Measurements from ENCODE around the gene CAMK1D. TPM values are rescaled to one million over a fixed set of nuclear protein-coding genes. Genes with fewer than 3 reads are reported as not detected.

Gene CAMK1D
- total RNA-seq, 2 experiments from 2014 or later: 28.8 to 35.3 TPM

GRCh38 chr10:12825260-12825849, 476.0 kb downstream of the CAMK1D start:
- peaks cover 85% of the 10 kb centered on the region for H3K36me3 Mint-ChIP-seq (ENCODE audit: low read depth)
- H3K27ac Mint-ChIP-seq: no peak overlapping the region
- Histone ChIP-seq H3K27ac (ENCODE audit: low read depth in 1 of 2, low read length in 2 of 2) (no peak overlapping the region), H3K9me3 (ENCODE audit: control insufficient read depth in 1 of 2, insufficient read depth in 1 of 2, low read length in 2 of 2) (no peaks in the 10 kb centered on the region), H3K4me3 (ENCODE audit: low read length) (no peak overlapping the region), H3K27me3 (ENCODE audit: control insufficient read depth in 1 of 2, insufficient read depth in 2 of 2, low read length in 2 of 2) (no peaks in the 10 kb centered on the region), H3K4me1 (ENCODE audit: insufficient read depth, low read length) (no peaks in the 10 kb centered on the region), H3K36me3 (ENCODE audit: insufficient read depth, low read length) (peaks cover 28% of the 10 kb centered on the region)
- ChIA-PET CTCF (no interaction called here), POLR2A (no interaction called here)
- H3K4me3 Mint-ChIP-seq: no peak overlapping the region
- no peaks in the 10 kb centered on the region for H3K4me1 Mint-ChIP-seq (ENCODE audit: low read depth)
- no peaks in the 10 kb centered on the region for H3K9me3 Mint-ChIP-seq
- DNase-seq: no peak
- intact Hi-C loops (cut with DNase I, micrococcal nuclease): no loop called here
- no peak for TF ChIP-seq CTCF (IDR thresholded peaks at IDR 0.05)
- ATAC-seq (ENCODE audit: poor library complexity): no peak
- no peaks in the 10 kb centered on the region for H3K27me3 Mint-ChIP-seq

GRCh38 chr10:12826800-12827372, 477.5 kb downstream of the CAMK1D start:
- POLR2A ChIA-PET: no interaction called here
- H3K4me1 ChIP-seq (ENCODE audit: insufficient read depth, low read length): no peaks in the 10 kb centered on the region
- Mint-ChIP-seq H3K27ac (no peak overlapping the region), H3K9me3 (no peaks in the 10 kb centered on the region), H3K4me3 (no peak overlapping the region), H3K4me1 (ENCODE audit: low read depth) (no peaks in the 10 kb centered on the region), H3K27me3 (no peaks in the 10 kb centered on the region), H3K36me3 (ENCODE audit: low read depth) (peaks cover 76% of the 10 kb centered on the region)
- no peaks in the 10 kb centered on the region for H3K27me3 ChIP-seq (ENCODE audit: control insufficient read depth in 1 of 2, insufficient read depth in 2 of 2, low read length in 2 of 2)
- H3K27ac ChIP-seq (ENCODE audit: low read depth in 1 of 2, low read length in 2 of 2): no peak overlapping the region
- DNase-seq: no peak
- peaks cover 22% of the 10 kb centered on the region for H3K36me3 ChIP-seq (ENCODE audit: insufficient read depth, low read length)
- intact Hi-C loops (cut with DNase I, micrococcal nuclease): no loop called here
- H3K4me3 ChIP-seq (ENCODE audit: low read length): no peak overlapping the region
- TF ChIP-seq CTCF (IDR thresholded peaks at IDR 0.05): no peak
- CTCF ChIA-PET: no interaction called here
- no peak for ATAC-seq (ENCODE audit: poor library complexity)
- H3K9me3 ChIP-seq (ENCODE audit: control insufficient read depth in 1 of 2, insufficient read depth in 1 of 2, low read length in 2 of 2): no peaks in the 10 kb centered on the region

- Mint-ChIP-seq H3K9me3 (no peaks in the 10 kb centered on the region), H3K27ac (no peak overlapping the region), H3K36me3 (ENCODE audit: low read depth) (peaks cover 60% of the 10 kb centered on the region), H3K4me1 (ENCODE audit: low read depth) (no peaks in the 10 kb centered on the region), H3K27me3 (no peaks in the 10 kb centered on the region), H3K4me3 (no peak overlapping the region)
- POLR2A ChIA-PET: no interaction called here
- no peaks in the 10 kb centered on the region for H3K4me1 ChIP-seq (ENCODE audit: insufficient read depth, low read length)
- peaks cover 20% of the 10 kb centered on the region for H3K36me3 ChIP-seq (ENCODE audit: insufficient read depth, low read length)
- TF ChIP-seq CTCF (IDR thresholded peaks at IDR 0.05): no peak
- intact Hi-C loops (cut with DNase I, micrococcal nuclease): no loop called here
- H3K27me3 ChIP-seq (ENCODE audit: control insufficient read depth in 1 of 2, insufficient read depth in 2 of 2, low read length in 2 of 2): no peaks in the 10 kb centered on the region
- DNase-seq: no peak
- no peaks in the 10 kb centered on the region for H3K9me3 ChIP-seq (ENCODE audit: control insufficient read depth in 1 of 2, insufficient read depth in 1 of 2, low read length in 2 of 2)
- no peak overlapping the region for H3K27ac ChIP-seq (ENCODE audit: low read depth in 1 of 2, low read length in 2 of 2)
- CTCF ChIA-PET: no interaction called here
- H3K4me3 ChIP-seq (ENCODE audit: low read length): no peak overlapping the region
- no peak for ATAC-seq (ENCODE audit: poor library complexity)
Measured at GRCh38 chr10:12828736-12829135, 479.4 kb downstream of the CAMK1D start.

Measured in CD4-positive, alpha-beta T cell (primary cell).